IPS DF 4.7 (cell line): ENCODE data around the gene MAGEA2B.
"Not testable (repeated sequence)": the region's sequence is repeated elsewhere in the genome, so short reads cannot be mapped to it uniquely, and the experiment has no call there.

Source experiments
- DNase-seq: peaks from one replicate; pipeline ENCODE4 v3.0.0-alpha.2; 2013; ENCODE audit warnings: low spot score; ENCODE audit errors: extremely low read depth

Gene MAGEA2B

GRCh38 chrX:152754871-152755270, 40.4 kb downstream of the MAGEA2B start:
- not testable (repeated sequence) for DNase-seq

- not testable (repeated sequence) for DNase-seq
Measured at GRCh38 chrX:152758918-152759317, 44.5 kb downstream of the MAGEA2B start, which contains the start of gene CSAG3. Gene CSAG3, plus strand, starts transcription at chrX:152759218.

GRCh38 chrX:152759544-152759943, 45.1 kb downstream of the MAGEA2B start:
- not testable (repeated sequence) for DNase-seq

GRCh38 chrX:152761582-152761981, 47.2 kb downstream of the MAGEA2B start:
- DNase-seq = not testable (repeated sequence)

- not testable (repeated sequence) for DNase-seq
Measured at GRCh38 chrX:152766562-152766961, 52.1 kb downstream of the MAGEA2B start.
